ENCODE measurements around the gene TEX48.

Gene TEX48

GRCh38 chr9:114678130-114678529 lies 3.9 kb downstream of the TEX48 start:
- TF ChIP-seq, protein P1, sequence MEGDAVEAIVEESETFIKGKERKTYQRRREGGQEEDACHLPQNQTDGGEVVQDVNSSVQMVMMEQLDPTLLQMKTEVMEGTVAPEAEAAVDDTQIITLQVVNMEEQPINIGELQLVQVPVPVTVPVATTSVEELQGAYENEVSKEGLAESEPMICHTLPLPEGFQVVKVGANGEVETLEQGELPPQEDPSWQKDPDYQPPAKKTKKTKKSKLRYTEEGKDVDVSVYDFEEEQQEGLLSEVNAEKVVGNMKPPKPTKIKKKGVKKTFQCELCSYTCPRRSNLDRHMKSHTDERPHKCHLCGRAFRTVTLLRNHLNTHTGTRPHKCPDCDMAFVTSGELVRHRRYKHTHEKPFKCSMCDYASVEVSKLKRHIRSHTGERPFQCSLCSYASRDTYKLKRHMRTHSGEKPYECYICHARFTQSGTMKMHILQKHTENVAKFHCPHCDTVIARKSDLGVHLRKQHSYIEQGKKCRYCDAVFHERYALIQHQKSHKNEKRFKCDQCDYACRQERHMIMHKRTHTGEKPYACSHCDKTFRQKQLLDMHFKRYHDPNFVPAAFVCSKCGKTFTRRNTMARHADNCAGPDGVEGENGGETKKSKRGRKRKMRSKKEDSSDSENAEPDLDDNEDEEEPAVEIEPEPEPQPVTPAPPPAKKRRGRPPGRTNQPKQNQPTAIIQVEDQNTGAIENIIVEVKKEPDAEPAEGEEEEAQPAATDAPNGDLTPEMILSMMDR (IDR thresholded peaks at IDR 0.05), result no peak
- no peak for TF ChIP-seq ZFX (IDR thresholded peaks at IDR 0.05; ENCODE audit: borderline replicate concordance)
- no peak overlapping the region for H3K27ac ChIP-seq

- no peak for TF ChIP-seq ZFX (IDR thresholded peaks at IDR 0.05; ENCODE audit: borderline replicate concordance)
- TF ChIP-seq, protein P1 (IDR thresholded peaks at IDR 0.05), result no peak
- no peak overlapping the region for H3K27ac ChIP-seq
These were observed 4.6 kb downstream of the TEX48 start for GRCh38 chr9:114677418-114677817.

GRCh38 chr9:114676901-114677300 lies 5.1 kb downstream of the TEX48 start:
- no peak for TF ChIP-seq ZFX (IDR thresholded peaks at IDR 0.05; ENCODE audit: borderline replicate concordance)
- no peak overlapping the region for H3K27ac ChIP-seq

GRCh38 chr9:114674798-114675540 lies 7.0 kb downstream of the TEX48 start:
- no peak for TF ChIP-seq ZFX (IDR thresholded peaks at IDR 0.05; ENCODE audit: borderline replicate concordance)
- TF ChIP-seq, protein P1 (IDR thresholded peaks at IDR 0.05), result no peak
- H3K27ac ChIP-seq, result no peak overlapping the region

DNA sequence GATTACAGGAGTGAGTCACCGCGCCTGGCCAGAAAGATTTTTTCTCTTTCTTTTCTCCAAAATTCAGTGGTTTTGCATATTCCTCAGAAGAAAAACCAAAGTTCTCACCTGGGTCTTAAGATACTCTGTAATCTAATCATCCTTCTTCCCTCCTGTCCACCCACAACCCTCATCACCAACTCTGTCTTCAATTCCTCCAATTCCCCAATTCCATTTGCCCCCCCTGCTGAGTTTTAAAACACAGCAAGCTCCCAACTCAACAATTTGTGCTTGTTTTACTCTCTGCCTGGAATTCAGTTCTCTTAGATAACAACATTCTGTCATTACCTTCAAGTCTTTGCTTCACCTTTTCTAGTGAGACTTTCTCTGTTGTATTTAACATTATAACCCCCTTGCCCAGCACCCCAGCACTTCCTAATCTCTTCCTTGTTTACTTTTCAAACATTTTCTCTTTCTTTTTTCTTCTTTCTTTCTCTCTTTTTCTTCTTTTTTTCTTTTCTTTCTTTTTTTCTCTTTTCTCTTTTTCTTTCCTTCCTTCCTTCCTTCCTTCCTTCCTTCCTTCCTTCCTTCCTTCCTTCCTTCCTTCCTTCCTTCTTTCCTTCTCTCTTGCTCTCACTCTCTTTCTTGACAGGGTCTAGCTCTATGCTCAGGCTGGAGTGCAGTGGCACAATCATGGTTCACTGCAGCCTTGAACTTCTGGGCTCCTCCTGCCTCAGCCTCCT lies 7.8 kb downstream of the TEX48 start:
- no peak overlapping the region for H3K27ac ChIP-seq
- TF ChIP-seq, protein P1 (IDR thresholded peaks at IDR 0.05), result no peak
- TF ChIP-seq ZFX (IDR thresholded peaks at IDR 0.05; ENCODE audit: borderline replicate concordance), result no peak

DNA sequence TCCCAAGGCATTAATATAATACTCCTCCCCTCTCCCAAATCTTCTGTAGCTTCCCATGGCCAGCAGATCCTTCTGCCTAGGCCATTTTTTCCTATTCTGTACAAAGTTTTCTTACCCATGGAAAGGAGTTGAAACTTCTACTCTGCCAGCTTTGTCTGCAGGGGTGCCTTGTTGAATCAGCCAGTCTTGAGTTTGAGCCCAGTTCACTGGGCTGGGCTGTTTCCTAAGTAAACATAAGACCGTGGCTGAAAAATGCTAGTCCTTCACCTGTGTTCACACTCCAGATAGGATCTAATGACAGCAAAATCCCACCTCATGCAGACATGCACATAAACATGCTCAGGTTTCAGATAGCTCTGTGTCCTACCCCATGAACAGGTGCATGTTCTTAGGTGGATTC lies 10.4 kb downstream of the TEX48 start:
- no peak overlapping the region for H3K27ac ChIP-seq
- no peak for TF ChIP-seq ZFX (IDR thresholded peaks at IDR 0.05; ENCODE audit: borderline replicate concordance)
- TF ChIP-seq, protein P1 (IDR thresholded peaks at IDR 0.05), result no peak

- no peak overlapping the region for H3K27ac ChIP-seq
- TF ChIP-seq ZFX (IDR thresholded peaks at IDR 0.05; ENCODE audit: borderline replicate concordance), result no peak
- TF ChIP-seq, protein P1 (IDR thresholded peaks at IDR 0.05), result no peak
These were observed 12.0 kb downstream of the TEX48 start for GRCh38 chr9:114669961-114670360.
